GM18909 (cell line): ENCODE results near the gene STRA6.
A peak's percentile ranks its signal among the peaks of the same experiment; 100 is the strongest.
"Not testable (repeated sequence)": the region's sequence is repeated elsewhere in the genome, so short reads cannot be mapped to it uniquely, and the experiment has no call there.

Experiments used
- ATAC-seq: cut with Tn5 transposase; IDR thresholded peaks from one replicate; pipeline ENCODE4 v1.9.1; 2021; ENCODE audit warnings: mild to moderate bottlenecking; ENCODE audit not compliant: unreplicated experiment, poor library complexity

The STRA6 gene

DNA sequence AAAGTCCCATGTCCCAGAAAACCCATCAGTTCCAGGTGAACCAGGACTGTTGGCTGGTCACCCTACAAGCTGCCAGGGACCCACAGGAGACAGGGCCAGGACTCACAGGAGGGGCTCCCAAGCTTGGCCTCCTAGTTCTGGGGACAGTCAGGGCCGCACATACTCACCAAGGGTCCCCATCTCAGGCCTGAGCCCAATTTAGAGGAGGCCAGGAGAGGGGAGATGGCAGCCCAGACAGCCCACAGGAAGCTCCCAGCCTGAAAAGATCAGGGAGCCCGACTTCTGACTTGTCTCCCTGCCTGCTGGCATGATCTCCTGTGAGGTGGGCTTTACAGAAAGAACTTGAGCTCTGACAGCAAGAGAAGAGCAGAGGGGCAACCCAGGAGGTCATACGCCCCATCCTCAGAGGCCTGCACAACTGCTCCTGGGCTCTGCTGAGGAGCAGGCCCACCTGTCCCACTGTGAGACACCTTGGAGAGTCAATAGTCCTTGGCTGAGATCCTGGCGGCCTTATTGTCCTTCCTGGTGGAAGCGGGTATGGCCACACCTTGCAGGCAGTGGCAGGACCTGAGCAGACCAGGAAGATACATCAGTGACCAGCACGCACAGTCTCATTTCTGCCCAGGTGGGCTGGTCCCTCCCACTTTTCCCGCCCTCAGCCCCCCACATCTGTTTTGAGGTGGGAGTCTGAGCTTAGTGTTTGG is 31.6 kb downstream of the STRA6 start:
- ATAC-seq = no peak

DNA sequence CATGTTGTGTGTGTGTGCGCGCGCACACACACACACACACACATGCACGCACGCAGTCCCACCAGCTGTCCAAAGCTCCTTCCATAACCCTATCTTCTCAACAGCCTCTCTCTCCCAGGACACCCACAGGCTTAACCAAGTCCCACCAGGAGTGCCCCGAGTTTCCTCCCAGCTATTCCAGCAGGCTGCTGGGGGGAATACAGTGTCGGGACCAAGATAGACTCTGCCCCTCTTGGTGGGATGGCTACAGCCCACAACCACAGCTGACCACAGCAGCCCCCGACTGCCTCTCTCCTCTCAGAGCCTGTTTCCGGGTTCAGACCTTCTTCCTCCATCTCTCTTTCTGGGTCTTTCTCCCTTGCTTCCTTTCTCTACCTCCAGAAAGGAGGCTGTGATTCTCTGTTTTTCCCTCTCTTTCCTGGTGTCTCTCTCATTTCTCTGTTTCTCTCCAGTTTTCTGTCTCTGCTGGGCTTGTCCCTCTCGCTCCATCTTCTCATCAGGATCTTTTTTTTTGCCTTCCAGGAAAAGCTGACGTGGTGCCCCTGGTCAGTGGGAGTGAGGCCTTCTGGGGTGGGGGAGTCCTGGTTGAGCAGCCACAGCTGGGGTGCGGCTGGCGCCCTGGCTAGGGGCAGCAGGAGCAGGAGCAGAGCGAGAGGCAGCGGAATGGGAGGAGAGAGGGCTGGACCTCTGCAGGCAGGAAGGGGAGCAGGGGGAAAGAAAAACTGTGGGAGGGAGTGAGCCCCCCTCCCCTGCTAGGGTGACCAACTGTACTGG is 32.3 kb downstream of the STRA6 start:
- no peak for ATAC-seq

DNA sequence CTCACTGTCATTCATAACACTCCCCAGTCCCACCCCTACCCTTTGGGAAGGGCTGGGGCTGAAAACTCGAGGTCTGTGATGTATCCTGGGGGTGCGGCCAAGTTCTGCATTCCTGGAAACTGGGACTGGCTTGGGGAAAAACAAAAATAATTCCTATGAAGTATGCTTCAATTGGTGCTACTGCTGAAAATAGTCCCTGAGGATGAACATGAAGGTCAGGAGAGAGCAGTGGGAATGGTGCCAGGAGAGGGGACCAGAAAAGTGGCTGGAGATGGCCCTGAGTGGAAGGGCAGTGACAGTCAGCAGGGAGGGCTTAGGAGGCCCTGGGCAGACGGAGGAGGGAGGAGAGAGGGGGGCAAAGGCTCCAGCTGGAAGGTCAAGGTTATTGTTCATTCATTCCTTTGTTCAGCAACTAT is 33.9 kb downstream of the STRA6 start:
- ATAC-seq = no peak

DNA sequence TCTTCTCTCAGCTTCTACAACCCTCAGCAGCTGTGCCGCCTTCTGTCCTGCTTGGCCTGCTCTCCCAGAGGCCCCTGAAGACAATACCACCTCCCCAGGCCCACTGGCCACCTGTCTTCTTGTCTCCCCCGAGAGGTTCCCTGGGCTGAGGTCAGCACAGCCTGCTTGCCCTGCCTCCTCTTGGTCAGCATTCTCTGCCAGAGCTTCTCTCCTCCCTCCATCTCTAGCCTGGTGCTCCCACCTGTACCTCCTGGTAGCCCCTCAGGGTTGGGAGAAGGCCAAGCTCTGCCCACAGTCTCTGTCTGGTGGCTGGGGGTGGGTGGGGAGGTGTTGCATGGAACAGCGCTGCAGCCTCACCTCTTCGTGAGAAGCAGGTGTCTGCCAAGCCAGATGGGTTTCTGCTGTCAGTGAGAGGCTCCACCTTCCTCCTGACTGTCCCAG is 34.7 kb downstream of the STRA6 start:
- ATAC-seq = no peak

DNA sequence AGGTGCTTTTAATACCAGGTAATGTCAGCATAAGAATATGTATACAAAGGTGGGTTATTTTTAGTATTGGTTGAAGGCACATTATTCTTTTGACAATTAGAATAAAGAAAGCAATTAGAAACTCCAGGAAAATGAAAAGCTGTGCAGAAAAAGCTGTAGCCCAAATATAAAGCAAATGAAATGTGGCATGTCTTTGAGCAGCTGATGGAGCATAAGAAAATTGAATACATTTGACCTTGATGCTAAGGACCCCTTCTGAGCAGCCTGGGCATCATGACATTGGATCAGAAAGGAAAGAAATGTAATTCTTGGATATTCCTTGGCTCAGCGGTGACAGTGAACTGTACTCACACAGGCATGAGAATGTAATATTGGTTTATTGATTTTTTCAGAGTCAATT is 37.1 kb downstream of the STRA6 start:
- ATAC-seq = no peak

DNA sequence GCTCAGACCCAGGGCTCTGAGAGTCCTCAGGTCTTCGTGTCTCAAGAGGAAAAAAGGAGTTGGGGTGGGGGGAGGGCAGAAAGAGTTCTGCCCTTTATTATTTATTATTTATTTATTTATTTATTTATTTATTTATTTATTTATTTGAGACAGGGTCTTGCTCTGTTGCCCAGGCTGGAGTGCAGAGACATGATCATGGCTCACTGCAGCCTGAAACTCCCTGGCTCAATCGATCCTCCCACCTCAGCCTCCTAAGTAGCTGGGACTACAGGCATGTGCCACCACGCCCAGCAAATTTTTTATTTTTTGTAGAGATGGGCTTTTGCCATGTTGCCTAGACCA is 40.4 kb downstream of the STRA6 start:
- ATAC-seq = not testable (repeated sequence)

DNA sequence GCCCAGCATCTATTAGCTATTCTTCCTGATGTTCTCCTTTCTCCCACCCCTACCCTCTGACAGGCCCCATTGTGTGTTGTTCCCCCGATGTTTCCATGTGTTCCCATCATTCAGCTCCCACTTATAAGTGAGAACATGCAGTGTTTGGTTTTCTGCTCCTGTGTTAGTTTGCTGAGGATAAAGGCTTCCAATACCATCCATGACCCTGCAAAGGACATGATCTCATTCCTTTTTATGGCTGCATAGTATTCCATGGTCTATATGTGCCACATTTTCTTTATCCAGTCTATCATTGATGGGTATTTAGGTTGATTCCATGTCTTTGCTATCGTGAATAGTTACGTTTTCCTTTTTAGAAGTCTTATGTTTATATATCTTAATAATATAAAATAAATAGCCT is 42.2 kb downstream of the STRA6 start:
- ATAC-seq = not testable (repeated sequence)

DNA sequence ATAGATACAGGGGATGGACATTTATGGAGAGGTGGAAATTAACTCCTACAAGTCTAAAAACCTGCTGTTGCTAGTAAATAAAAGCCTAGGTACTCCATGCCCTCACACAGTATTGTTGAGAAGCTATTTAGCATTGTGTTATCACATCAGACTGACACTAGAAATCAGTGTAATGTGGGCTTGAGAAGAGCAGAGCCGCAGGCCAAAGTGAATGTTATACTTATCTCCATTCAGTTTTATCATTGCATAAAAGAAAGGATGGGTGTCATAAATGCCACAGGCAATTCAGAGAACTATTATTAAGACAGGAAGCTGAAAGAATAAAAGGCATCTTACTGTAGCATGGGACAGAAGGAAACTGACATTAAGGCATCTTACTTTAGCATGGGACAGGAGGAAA is 42.8 kb downstream of the STRA6 start:
- no peak for ATAC-seq

DNA sequence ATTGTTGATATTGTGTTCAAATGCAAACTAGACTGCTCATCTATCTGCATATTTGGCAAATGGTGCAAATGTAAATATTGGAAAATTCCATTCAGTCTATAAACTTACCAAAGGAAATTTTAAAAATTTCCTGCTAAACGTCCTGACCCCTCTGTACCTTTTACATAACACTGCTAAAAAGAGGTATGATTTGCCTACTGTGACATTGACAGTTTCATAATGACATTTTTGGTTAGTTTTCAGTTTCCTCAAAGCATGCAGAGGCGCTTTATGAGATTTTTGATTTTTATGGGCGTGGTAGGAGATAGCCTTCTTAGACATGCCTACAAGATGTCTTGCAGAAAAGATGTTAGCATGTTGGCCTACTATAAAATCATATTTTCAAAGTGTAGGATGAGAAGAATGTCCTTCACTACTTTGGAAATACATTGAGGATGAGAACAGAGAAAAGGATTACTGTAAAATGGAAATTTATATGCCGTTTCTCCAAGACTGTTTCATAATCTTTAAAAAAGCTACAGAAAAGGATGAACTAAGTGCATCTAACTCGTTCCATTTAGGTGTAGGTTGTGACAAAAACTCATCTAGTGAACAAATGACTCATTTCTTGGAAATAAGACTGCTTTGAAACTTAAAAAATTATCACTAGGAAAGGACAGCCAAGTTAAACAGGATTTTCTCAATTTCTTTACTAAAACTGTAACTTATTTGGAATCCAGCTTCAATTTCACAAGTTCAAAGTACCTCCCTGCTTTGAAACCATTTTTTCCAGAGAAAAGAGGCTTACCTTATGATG is 43.5 kb downstream of the STRA6 start:
- peak; percentile 53 for ATAC-seq

DNA sequence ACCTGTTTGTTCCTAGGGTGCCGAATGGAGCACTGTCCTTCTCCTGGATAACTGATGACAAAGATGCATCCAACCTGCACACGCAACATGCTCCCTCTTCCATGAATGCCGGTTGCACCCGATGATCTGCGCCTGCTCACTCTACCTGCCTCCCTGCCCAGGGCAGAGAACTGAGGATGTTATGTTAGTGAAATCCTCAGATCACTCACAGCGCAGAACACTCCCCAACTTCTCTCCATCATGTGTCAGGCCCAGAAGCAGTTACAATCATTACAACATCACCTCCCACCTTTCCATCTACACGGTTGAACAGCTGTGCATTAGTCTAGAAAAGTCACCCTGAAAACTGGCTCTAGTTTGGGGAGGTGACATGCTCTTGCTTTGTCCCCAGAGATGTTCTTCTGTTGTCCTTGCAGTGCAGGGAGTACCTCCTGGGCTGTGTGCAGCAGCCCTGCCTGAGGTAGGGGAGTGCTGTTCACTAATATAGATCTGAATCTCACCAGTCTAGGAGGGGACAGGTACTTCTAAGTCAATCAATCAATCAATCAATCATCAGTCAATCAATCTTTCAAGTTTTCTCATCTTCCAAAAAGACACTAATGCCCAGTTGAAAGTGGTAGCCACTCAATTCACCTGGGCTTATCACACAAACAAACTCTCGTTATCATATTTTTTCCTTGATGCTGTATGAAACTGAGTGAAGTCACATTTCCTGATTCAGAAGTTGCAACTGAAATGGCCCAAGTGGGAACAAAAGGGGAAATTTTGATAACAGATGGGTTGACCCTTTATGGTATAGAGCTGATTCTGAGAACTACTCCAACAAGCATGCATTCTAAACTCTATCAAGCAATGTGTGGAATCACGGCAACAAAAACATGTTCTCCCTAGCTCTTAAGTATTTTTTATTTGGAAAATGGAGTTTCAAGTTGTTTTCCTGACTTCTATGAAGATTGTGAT is 44.4 kb downstream of the STRA6 start:
- no peak for ATAC-seq

DNA sequence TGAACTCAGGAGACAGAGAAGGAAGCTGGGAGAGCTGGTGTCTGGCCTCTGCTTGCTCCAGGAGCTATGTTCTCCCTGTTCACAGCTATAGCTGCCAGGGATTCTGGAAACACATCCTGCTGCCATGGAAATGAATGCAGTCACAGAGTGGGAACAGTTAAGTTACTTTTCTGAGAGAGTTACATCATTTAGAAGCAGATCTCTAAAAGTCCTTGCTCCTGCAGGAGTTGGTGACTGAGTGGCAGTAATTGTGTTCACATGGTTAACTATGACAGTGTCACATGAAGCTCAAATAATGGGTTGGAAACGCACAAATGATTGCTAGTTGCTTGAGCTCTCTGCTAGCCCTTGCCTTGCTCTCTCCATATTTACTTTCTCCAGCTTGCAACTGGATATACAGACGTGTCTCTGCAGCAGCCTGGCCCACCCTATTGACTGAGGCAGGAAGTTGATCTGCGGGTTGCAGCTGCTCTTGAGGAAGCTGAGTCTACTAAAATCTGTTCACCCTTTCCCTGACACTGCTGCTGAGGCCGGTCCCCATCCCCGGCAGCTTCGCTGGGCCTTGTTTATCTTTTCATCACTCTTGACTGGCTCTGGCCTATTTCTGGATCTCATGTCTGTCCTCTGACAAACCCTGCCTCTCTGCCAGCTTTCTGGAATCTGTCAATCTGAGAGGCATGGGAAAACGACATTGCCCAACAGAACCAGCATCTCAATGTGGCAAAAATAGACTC is 45.7 kb downstream of the STRA6 start:
- no peak for ATAC-seq

DNA sequence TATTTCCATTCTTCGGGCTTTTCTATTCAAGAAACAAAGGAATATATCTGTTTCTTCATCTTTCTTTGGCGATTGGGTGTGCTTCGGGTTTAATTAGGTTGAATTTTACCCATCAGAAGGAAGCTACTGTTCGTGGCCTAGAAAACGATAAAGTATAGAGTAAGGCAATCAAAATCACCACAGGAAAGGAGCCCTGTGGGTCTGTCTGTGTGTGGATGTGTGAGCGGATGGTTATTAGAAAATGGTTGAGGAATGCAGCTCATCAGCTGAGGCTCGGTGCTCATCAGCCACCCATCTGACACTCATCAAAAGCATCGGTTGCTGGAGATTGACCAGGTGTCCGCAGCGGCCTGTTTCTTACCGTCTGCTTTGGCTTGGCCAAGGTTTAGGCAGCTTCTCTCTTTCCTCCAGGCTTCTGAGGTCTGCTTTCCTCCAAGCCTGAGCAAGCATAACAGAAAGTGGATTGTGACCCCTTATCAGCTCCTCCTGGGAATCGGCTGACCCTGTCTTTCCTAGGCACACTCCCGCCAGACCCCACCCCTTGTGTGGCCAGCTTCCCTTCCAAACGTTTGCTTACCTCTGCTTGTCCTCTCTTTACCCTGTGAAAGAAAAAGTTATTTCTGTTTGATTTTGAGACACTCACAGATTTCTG is 46.7 kb downstream of the STRA6 start:
- no peak for ATAC-seq

DNA sequence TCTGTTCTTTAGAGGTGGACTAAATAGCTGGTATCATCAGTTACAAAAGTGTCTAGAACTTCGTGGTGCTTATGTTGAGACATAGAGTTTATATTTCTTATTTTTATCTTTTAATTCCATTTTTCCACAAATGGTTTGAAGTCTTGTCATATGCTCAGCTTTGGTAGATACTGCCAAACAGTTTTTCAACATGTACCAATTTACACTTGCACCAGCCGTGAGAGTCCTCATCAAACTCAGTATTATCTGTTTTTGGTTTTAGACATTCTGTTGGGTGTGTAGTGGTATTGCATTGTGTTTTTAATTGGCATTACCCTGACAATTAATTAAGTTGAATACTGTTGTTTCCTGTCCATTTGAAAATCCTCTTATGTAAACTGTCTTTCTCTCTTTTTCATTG is 55.5 kb downstream of the STRA6 start:
- ATAC-seq = no peak

DNA sequence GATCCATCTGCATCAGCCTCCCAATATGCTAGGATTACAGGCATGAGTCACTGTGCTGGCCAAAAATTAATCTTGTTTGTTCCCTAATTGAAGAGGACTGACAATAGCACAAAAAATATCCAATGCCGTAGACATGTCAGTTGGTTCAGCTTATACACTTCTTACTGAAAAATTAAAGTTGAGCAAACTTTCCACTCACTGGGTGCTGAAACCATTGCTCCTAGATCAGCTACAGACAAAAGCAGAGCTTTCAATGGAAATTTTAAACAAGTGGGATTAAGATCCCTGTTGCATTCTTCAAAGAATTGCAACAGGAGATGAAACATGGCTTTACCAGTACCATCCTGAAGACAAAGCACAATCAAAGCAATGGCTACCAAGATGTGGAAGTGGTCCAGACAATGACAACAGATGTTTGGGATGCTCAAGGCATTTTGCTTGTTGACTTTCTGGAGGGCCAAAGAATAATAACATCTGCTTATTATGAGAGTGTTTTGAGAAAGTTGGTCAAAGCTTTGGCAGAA is 56.2 kb downstream of the STRA6 start:
- no peak for ATAC-seq

DNA sequence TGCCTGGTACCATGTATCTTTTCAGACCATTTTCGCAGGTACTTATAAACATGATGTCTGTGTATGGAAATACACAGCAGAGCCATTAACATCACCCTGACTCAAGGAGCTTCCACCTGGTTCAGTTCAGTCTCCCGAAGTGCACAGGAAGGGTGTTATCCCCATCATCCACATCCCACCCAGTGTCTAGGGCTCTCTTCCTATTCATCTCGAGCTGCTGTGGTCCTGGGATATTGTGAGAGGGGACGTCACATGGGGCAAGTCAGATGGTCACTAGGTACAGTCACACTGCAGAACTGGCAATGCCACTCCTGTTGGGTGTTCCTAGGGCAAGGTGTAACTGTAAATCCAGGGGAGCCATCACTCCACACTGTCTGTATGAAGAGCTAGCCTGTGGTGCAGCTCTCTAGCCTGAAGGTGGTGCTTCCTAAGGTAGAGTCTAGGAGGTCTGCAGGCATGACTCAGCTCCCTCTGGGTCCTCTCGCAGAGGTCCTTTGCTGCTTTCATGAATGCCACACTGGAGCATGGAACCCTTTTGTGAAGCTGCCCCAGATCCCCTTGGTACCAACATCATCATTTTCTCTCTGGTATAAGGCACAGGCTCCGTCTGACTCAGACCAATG is 58.3 kb downstream of the STRA6 start:
- no peak for ATAC-seq

DNA sequence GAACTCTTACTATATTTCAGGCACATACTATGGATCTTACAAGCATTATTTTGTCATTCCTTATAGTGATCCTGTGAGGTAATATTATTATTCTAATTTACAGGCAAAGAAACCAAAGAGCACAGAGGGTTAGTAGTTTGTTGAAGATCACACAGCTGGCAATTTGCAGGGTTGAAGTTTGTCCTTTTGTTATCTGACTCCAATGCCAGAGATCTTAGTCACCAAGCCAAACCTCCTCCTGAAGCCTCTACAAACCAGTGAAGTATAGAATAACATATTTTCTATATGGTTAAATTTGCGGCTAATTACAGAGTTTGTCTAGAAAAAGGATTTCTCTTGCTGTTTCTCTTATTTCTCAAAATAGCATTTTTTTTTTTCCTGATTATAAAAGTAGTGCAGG is 61.0 kb downstream of the STRA6 start:
- ATAC-seq = no peak

DNA sequence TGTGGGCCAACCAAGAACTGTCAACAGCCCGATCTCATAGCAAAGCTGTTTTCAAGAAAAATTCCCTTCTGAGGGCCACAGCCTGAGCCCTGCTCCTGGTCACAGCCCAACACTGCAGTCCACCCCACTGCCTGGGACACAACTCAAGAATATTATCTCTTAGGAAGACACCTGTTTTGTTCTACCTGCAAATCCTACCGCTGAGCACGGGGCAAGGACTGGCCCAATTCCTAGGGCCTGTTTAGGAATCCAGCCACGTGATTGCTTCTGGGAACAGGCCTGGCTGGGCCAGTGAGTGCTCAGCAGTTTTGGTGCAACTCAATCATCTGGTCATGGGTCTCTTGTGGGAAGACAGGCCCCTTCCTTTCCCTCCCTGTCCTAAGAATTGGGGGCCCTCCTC is 63.9 kb downstream of the STRA6 start:
- no peak for ATAC-seq

DNA sequence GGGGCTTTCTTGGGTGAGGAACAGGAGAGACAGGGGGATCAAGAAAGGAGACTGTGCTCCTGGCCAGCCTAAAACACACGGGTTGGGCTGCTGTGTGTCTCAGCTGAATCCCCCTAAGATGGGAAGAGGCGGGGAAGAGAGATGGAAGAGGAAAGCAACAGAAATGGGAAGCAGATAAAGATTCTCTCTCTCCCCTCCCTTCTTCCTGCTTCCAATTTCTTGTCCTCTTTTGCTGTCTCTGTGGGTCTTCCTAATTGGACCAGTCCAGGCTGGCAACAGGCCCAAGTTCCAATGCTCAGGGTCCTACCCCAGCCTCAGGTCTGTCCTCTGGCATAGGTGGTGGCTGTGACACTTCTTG is 65.1 kb downstream of the STRA6 start:
- no peak for ATAC-seq
